MCF 10A (cell line): ENCODE results near the gene ACOXL. TPM values are rescaled to one million over a fixed set of nuclear protein-coding genes. Genes with fewer than 3 reads are reported as not detected.
A peak's percentile ranks its signal among the peaks of the same experiment; 100 is the strongest.

ENCODE experiments used
- BruUV-seq: library from RNA; stranded (reverse); fragments of 400-500 nt; replicated peaks from 2 replicates; lab custom pipeline; 2021; lab: Mats Ljungman, UMichigan
- CTCF ChIA-PET: fragments of 300-600 bp; sonication (Branson Sonifier 250); formaldehyde crosslinking; extraction: SDS; loops from one replicate; lab custom pipeline; 2021; ENCODE audit warnings: antibody characterized with exemption, inconsistent platforms; lab: Yijun Ruan, JAX
- POLR2A ChIA-PET: fragments of 300-600, 350-650 bp; sonication (Branson Sonifier 250); formaldehyde crosslinking; extraction: SDS; loops from one replicate; lab custom pipeline; 2020; ENCODE audit warnings: antibody characterized with exemption, inconsistent platforms; lab: Yijun Ruan, JAX
- DNase-seq: peaks from one replicate; pipeline ENCODE4 v3.0.0-alpha.2; 2018; ENCODE audit not compliant: unreplicated experiment
- H3K27ac Mint-ChIP-seq: one replicate; pipeline ENCODE4 v1.8.0; 2022; ENCODE audit warnings: mild to moderate bottlenecking, low read depth, mixed read lengths; ENCODE audit not compliant: unreplicated experiment
- H3K27me3 Mint-ChIP-seq: one replicate; pipeline ENCODE4 v1.8.0; 2022; ENCODE audit warnings: mixed read lengths; ENCODE audit not compliant: insufficient read depth, unreplicated experiment
- H3K36me3 Mint-ChIP-seq: one replicate; pipeline ENCODE4 v1.8.0; 2022; ENCODE audit warnings: mild to moderate bottlenecking, moderate library complexity, mixed read lengths; ENCODE audit not compliant: insufficient read depth, unreplicated experiment
- H3K4me1 Mint-ChIP-seq: one replicate; pipeline ENCODE4 v1.8.0; 2022; ENCODE audit warnings: mixed read lengths; ENCODE audit not compliant: insufficient read depth, unreplicated experiment
- H3K4me3 Mint-ChIP-seq: one replicate; pipeline ENCODE4 v1.8.0; 2022; ENCODE audit warnings: mild to moderate bottlenecking, moderate library complexity, mixed read lengths; ENCODE audit not compliant: unreplicated experiment
- H3K9me3 Mint-ChIP-seq: one replicate; pipeline ENCODE4 v1.8.0; 2022; ENCODE audit warnings: mixed read lengths; ENCODE audit not compliant: unreplicated experiment
- CTCF ChIP-seq: fragments of 200-600 bp; IDR thresholded peaks from one replicate; pipeline ENCODE4 v1.8.0; 2022; ENCODE audit warnings: antibody characterized with exemption, mild to moderate bottlenecking; ENCODE audit not compliant: unreplicated experiment
- intact Hi-C: fragments of 100-400 bp; cut with micrococcal nuclease; formaldehyde crosslinking; loops from 2 replicates; pipeline ENCODE4 v1.14.1; 2022
- total RNA-seq: library from RNA; stranded (reverse); gene quantifications from 2 replicates; pipeline ENCODE4 v1.2.3, GENCODE V29; 2022

Gene ACOXL
- total RNA-seq, 1 experiment from 2014 or later, result not detected

DNA sequence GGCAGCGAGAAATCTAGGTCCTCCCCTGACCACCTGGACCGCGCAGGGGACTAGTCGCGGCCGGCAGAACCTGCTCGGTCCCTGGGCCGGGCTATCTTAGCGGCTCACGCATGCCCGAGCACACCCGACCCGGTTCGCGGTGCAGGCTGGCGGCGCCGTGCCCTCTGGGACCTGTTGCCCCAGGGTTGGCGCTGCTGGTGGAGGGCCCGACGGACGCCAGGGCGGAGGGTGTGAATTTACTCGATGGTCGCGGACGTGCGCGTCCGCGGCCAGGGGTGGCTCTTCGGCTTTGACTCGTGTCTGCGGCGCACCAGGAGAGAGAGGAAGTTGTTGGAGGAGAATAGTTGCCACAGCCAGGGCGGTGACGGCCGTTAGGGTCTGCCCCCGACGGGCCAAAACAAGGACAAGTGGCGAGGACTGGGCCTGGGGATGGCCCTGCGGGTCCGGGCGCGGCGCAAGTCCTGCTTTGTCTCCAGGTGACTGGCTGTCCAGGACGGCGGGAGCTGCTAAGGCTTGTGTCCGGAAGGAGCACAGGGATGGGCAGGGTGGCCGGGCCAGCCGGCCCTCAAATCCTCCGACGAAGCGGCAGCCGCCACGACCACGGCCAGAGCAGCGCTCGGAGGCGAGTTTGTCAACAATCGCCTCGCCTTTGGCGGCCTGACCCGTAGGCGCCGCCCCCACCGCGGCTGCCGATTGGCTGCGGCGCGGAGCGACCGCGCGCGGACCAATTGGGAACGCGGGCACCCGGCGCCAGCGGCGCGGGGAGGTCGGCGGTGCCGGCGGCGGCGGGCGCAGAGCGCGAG, 389.7 kb downstream of the ACOXL start:
- H3K27me3 Mint-ChIP-seq, result no peaks in the 10 kb centered on the region
- ChIA-PET POLR2A (interaction anchor here (0.6 to 2.4 kb wide), 14 partner anchors 17 to 622 kb away, joined by 3 to 25 read pairs (median 5); no protein-coding TSS in a partner anchor), CTCF (interaction anchor here (0.6 kb wide), 1 partner anchor 45 kb away, joined by 3 read pairs; no protein-coding TSS in a partner anchor)
- intact Hi-C loops, result no loop called here
- H3K36me3 Mint-ChIP-seq, result peaks cover 50% of the 10 kb centered on the region
- no peaks in the 10 kb centered on the region for H3K9me3 Mint-ChIP-seq
- H3K27ac Mint-ChIP-seq, result peak overlapping the region; percentile 93
- DNase-seq, result peak; percentile 86
- no peak for TF ChIP-seq CTCF
- no TSS peak for BruUV-seq
- H3K4me1 Mint-ChIP-seq, result peaks cover 17% of the 10 kb centered on the region
- peak overlapping the region; percentile 91 for H3K4me3 Mint-ChIP-seq

- DNase-seq, result peak; percentile 84
- Mint-ChIP-seq H3K4me1 (peaks cover 17% of the 10 kb centered on the region), H3K36me3 (peaks cover 58% of the 10 kb centered on the region), H3K27me3 (no peaks in the 10 kb centered on the region), H3K27ac (peak overlapping the region; percentile 51), H3K9me3 (no peaks in the 10 kb centered on the region), H3K4me3 (peak overlapping the region; percentile 91)
- ChIA-PET CTCF (interaction anchor here (0.6 kb wide), 1 partner anchor 45 kb away, joined by 3 read pairs; no protein-coding TSS in a partner anchor), POLR2A (interaction anchor here (0.5 to 2.1 kb wide), 17 partner anchors 9 to 556 kb away, joined by 3 to 16 read pairs (median 3); no protein-coding TSS in a partner anchor)
- intact Hi-C loops, result no loop called here
- TF ChIP-seq CTCF, result no peak
- no TSS peak for BruUV-seq
Measured at GRCh38 chr2:111122631-111123421, 390.5 kb downstream of the ACOXL start.

DNA sequence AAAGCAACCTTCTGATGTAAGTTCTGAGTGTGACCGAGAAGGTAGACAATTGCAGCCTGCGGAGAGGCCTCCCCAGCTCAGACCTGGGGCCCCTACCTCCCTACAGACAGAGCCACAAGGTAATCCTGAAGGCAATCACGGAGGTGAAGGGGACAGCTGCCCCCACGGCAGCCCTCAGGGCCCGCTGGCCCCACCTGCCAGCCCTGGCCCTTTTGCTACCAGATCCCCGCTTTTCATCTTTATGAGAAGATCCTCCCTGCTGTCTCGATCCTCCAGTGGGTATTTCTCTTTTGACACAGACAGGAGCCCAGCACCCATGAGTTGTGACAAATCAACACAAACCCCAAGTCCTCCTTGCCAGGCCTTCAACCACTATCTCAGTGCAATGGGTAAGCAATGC, 391.4 kb downstream of the ACOXL start:
- BruUV-seq, result no TSS peak
- no peaks in the 10 kb centered on the region for H3K27me3 Mint-ChIP-seq
- H3K9me3 Mint-ChIP-seq, result no peaks in the 10 kb centered on the region
- TF ChIP-seq CTCF, result no peak
- peak overlapping the region; percentile 91 for H3K4me3 Mint-ChIP-seq
- intact Hi-C loops, result no loop called here
- H3K4me1 Mint-ChIP-seq, result peaks cover 17% of the 10 kb centered on the region
- peak overlapping the region; percentile 46 for H3K27ac Mint-ChIP-seq
- CTCF ChIA-PET, result no interaction called here
- POLR2A ChIA-PET, result interaction anchor here (0.7 to 2.1 kb wide), 14 partner anchors 8 to 321 kb away, joined by 3 to 16 read pairs (median 3); no protein-coding TSS in a partner anchor
- no peak for DNase-seq
- H3K36me3 Mint-ChIP-seq, result peaks cover 67% of the 10 kb centered on the region
